IMR-90 (cell line): ENCODE results near the gene PDXDC1. TPM values are rescaled to one million over a fixed set of nuclear protein-coding genes. Genes with fewer than 3 reads are reported as not detected.
A peak's percentile ranks its signal among the peaks of the same experiment; 100 is the strongest.
"Not testable (repeated sequence)": the region's sequence is repeated elsewhere in the genome, so short reads cannot be mapped to it uniquely, and the experiment has no call there.

ENCODE experiments used
- ATAC-seq: fragments of 200-7000 bp; cut with Tn5 transposase; 2 replicates; pipeline ENCODE4 v1.9.1; 2020; ENCODE audit warnings: low read depth, mild to moderate bottlenecking, moderate library complexity
- BruUV-seq: library from RNA; stranded (reverse); fragments of 400-500 nt; replicated peaks from 2 replicates; lab custom pipeline; 2021; lab: Mats Ljungman, UMichigan
- CTCF ChIA-PET: fragments of 300-600 bp; formaldehyde crosslinking; extraction: SDS; loops from one replicate; lab custom pipeline; 2021; ENCODE audit warnings: antibody characterized with exemption; lab: Yijun Ruan, JAX
- POLR2A ChIA-PET: fragments of 300-600 bp; sonication (Branson Sonifier 250); formaldehyde crosslinking; loops from one replicate; lab custom pipeline; 2022; ENCODE audit warnings: antibody characterized with exemption; ENCODE audit not compliant: unreplicated experiment; lab: Charles Lee
- DNase-seq: peaks from one replicate; pipeline ENCODE4 v3.0.0; 2013
- H2AFZ ChIP-seq: replicated peaks from 2 replicates; pipeline ENCODE3; 2013; ENCODE audit warnings: low read length, mild to moderate bottlenecking; ENCODE audit not compliant: poor library complexity
- H2AK5ac ChIP-seq: 2 replicates; pipeline ENCODE4 v1.6.1; 2013; ENCODE audit warnings: low read depth, low read length, inconsistent platforms
- H2AK9ac ChIP-seq: replicated peaks from 2 replicates; pipeline ENCODE3; 2013; ENCODE audit warnings: mild to moderate bottlenecking, low read depth, low read length, moderate library complexity; ENCODE audit not compliant: poor library complexity
- H2BK120ac ChIP-seq: 2 replicates; pipeline ENCODE4 v1.6.1; 2013; ENCODE audit warnings: low read depth, low read length, inconsistent platforms
- H2BK15ac ChIP-seq: 3 replicates; pipeline ENCODE4 v1.6.1; 2013; ENCODE audit warnings: low read depth, low read length, inconsistent platforms
- H2BK20ac ChIP-seq: 2 replicates; pipeline ENCODE4 v1.6.1; 2013; ENCODE audit warnings: low read depth, mild to moderate bottlenecking, inconsistent platforms, low read length, moderate library complexity
- H2BK5ac ChIP-seq: 2 replicates; pipeline ENCODE4 v1.6.1; 2013; ENCODE audit warnings: mild to moderate bottlenecking, low read depth, low read length, inconsistent platforms; ENCODE audit not compliant: poor library complexity, severe bottlenecking
- H3K14ac ChIP-seq: replicated peaks from 2 replicates; pipeline ENCODE4 v1.6.1; 2013; ENCODE audit warnings: low read depth, low read length, inconsistent platforms
- H3K18ac ChIP-seq: 2 replicates; pipeline ENCODE4 v1.6.1; 2013; ENCODE audit warnings: low read depth, low read length, control low read depth
- H3K23ac ChIP-seq: 2 replicates; pipeline ENCODE4 v1.6.1; 2013; ENCODE audit warnings: low read depth, low read length, inconsistent platforms
- H3K27ac ChIP-seq: 2 replicates; pipeline ENCODE4 v1.5.1; 2013; ENCODE audit warnings: mild to moderate bottlenecking, control low read depth, low read length; ENCODE audit not compliant: insufficient read depth
- H3K27me3 ChIP-seq: 2 replicates; pipeline ENCODE4 v1.6.1; 2013; ENCODE audit warnings: low read length; ENCODE audit not compliant: control insufficient read depth, insufficient read depth
- H3K36me3 ChIP-seq: 2 replicates; pipeline ENCODE4 v1.6.1; 2013; ENCODE audit warnings: low read length, mixed read lengths; ENCODE audit not compliant: control insufficient read depth, insufficient read depth
- H3K4ac ChIP-seq: 2 replicates; pipeline ENCODE4 v1.6.1; 2013; ENCODE audit warnings: low read depth, low read length, inconsistent platforms
- H3K4me1 ChIP-seq: 2 replicates; pipeline ENCODE4 v1.6.1; 2013; ENCODE audit warnings: low read length, mixed read lengths; ENCODE audit not compliant: control insufficient read depth, insufficient read depth
- H3K4me2 ChIP-seq: 2 replicates; pipeline ENCODE4 v1.6.1; 2013; ENCODE audit warnings: low read depth, mild to moderate bottlenecking, control low read depth, low read length, moderate library complexity
- H3K4me3 ChIP-seq: 2 replicates; pipeline ENCODE4 v1.5.1; 2013; ENCODE audit warnings: low read depth, mild to moderate bottlenecking, control low read depth, low read length, moderate library complexity; ENCODE audit not compliant: insufficient read depth
- H3K56ac ChIP-seq: 2 replicates; pipeline ENCODE4 v1.6.1; 2013; ENCODE audit warnings: low read length, inconsistent platforms; ENCODE audit not compliant: insufficient read depth; ENCODE audit errors: extremely low read depth
- H3K79me1 ChIP-seq, 2 experiments: 2 replicates each; pipeline ENCODE4 v1.6.1; 2013; ENCODE audit warnings: low read length in 2 of 2, inconsistent platforms in 1 of 2, low read depth in 1 of 2
- H3K9ac ChIP-seq: 2 replicates; pipeline ENCODE4 v1.6.1; 2013; ENCODE audit warnings: low read depth, low read length, control low read depth
- H3K9me1 ChIP-seq: 2 replicates; pipeline ENCODE4 v1.6.1; 2013; ENCODE audit warnings: low read length, inconsistent platforms; ENCODE audit not compliant: insufficient read depth
- H3K9me3 ChIP-seq: 2 replicates; pipeline ENCODE4 v1.6.1; 2013; ENCODE audit warnings: low read length; ENCODE audit not compliant: control insufficient read depth, insufficient read depth
- H4K20me1 ChIP-seq: 2 replicates; pipeline ENCODE4 v1.6.1; 2013; ENCODE audit warnings: low read length, inconsistent platforms; ENCODE audit not compliant: insufficient read depth
- H4K5ac ChIP-seq: 2 replicates; pipeline ENCODE4 v1.6.1; 2013; ENCODE audit warnings: mild to moderate bottlenecking, low read depth, low read length, control low read depth
- H4K8ac ChIP-seq, 2 experiments: 2 replicates each; pipeline ENCODE4 v1.6.1; 2013; ENCODE audit warnings: low read depth in 2 of 2, low read length in 2 of 2, control low read depth in 1 of 2, inconsistent platforms in 1 of 2
- H4K91ac ChIP-seq: 2 replicates; pipeline ENCODE4 v1.6.1; 2013; ENCODE audit warnings: low read depth, low read length, inconsistent platforms; ENCODE audit not compliant: insufficient read depth
- CTCF ChIP-seq: conservative IDR thresholded peaks from 2 replicates; pipeline ENCODE4 v1.5.1; 2012; ENCODE audit warnings: mild to moderate bottlenecking, low read depth, low read length, improper control_type of control experiment
- RAD21 ChIP-seq: IDR thresholded peaks from 2 replicates; pipeline ENCODE4 v1.6.1; 2012; ENCODE audit warnings: low read length, improper control_type of control experiment
- WGBS, 2 experiments: methylation state at CpG; one replicate each; pipeline versions ENCODE4 v1.1.5 to v1.1.7; 2013; ENCODE audit warnings: missing lambda C conversion rate in 2 of 2; ENCODE audit not compliant: insufficient read length in 1 of 2; ENCODE audit errors: extremely low coverage in 2 of 2; 5-methylcytosine and 5-hydroxymethylcytosine counted together
- dilution Hi-C: fragments of 300-500 bp; cut with HindIII; formaldehyde crosslinking; loops from one replicate; pipeline ENCODE4 v1.14.3; 2018; ENCODE audit warnings: low sequenced_read_pairs; ENCODE audit not compliant: unreplicated experiment
- in situ Hi-C: fragments of 300-500 bp; cut with MboI; formaldehyde crosslinking; loops from 3 replicates; pipeline ENCODE4 v1.14.3; 2019; ENCODE audit warnings: low sequenced_read_pairs, inconsistent platforms, mixed read lengths
- intact Hi-C: fragments of 100-400 bp; cut with micrococcal nuclease; formaldehyde crosslinking; loops from 2 replicates; pipeline ENCODE4 v1.10.0; 2022
- polyA plus RNA-seq, 3 experiments: library from polyadenylated mRNA; depleted of rRNA; stranded (reverse); fragments of >200 nt; gene quantifications; 2 replicates each; pipeline ENCODE4 v1.2.3, GENCODE V29; 2012; ENCODE audit warnings: low replicate concordance in 1 of 3
- total RNA-seq: library from RNA; depleted of rRNA; stranded (reverse); fragments of >200 nt; gene quantifications from 2 replicates; pipeline ENCODE4 v1.2.3, GENCODE V29; 2012

PDXDC1 gene
- total and polyA plus RNA-seq, 2 of the 4 experiments (the other 2 are of a cell fraction), result 68.7 to 117 TPM

DNA sequence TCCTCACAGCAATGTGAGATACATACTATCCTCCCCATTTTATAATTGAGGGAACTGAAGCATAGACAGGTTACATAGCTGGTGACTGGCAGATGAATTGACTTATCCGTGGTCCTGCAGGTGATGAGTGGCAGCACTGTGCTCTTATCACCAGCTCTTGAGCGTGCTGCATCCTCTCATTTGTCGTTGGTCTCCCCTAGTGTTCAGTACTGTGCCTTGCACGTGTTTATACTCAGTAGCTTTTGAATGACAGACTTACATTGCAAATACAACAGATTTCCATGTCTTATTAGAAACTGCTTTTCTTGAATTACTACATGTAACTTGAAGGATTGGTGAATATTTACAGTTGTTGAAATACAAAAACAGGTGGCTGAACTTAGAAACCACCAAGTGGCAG is 47.4 kb downstream of the PDXDC1 start:
- H2AFZ ChIP-seq, in situ Hi-C loops, BruUV-seq, H2BK15ac ChIP-seq, H3K27ac ChIP-seq, H3K27me3 ChIP-seq, H2BK120ac ChIP-seq, H4K8ac ChIP-seq, H4K5ac ChIP-seq, H3K9me3 ChIP-seq, H3K9me1 ChIP-seq, H3K56ac ChIP-seq, H3K4me3 ChIP-seq, POLR2A ChIA-PET, H3K9ac ChIP-seq, H2AK5ac ChIP-seq, intact Hi-C loops, H3K18ac ChIP-seq, H3K4ac ChIP-seq, H3K23ac ChIP-seq, H2BK20ac ChIP-seq, ATAC-seq, H2AK9ac ChIP-seq, CTCF ChIA-PET, H3K14ac ChIP-seq, H4K91ac ChIP-seq, dilution Hi-C loops, H3K4me2 ChIP-seq: not testable (repeated sequence)
- Histone ChIP-seq H4K20me1 (peaks cover 43% of the 10 kb centered on the region; the same call in 1 of the 2 replicates), H3K79me1 (peaks cover 18 to 67% of the 10 kb centered on the region in 2 experiments), H3K36me3 (peaks cover 37% of the 10 kb centered on the region), H3K4me1 (peaks cover 11% of the 10 kb centered on the region), H2BK5ac (peak overlapping the region; percentile 17)
- peak; percentile 43 for TF ChIP-seq CTCF
- TF ChIP-seq RAD21, result peak; percentile 21; the same call in 1 of the 2 replicates
- peak; percentile 47 for DNase-seq
- 36% methylated on average over 2 of the region's 4 CpGs; no CpG with 5 or more reads in 1 of the 2 experiments for WGBS, 2 experiments

GRCh38 chr16:15023381-15024077 is 48.7 kb downstream of the PDXDC1 start:
- H2BK15ac ChIP-seq, H3K9me3 ChIP-seq, H3K23ac ChIP-seq, H2BK20ac ChIP-seq, H3K27ac ChIP-seq, DNase-seq, intact Hi-C loops, H2AFZ ChIP-seq, H4K8ac ChIP-seq, H2BK120ac ChIP-seq, H3K9ac ChIP-seq, H3K18ac ChIP-seq, H2AK5ac ChIP-seq, ATAC-seq, H3K9me1 ChIP-seq, H3K4me2 ChIP-seq, H3K4ac ChIP-seq, H2BK5ac ChIP-seq, dilution Hi-C loops, H3K56ac ChIP-seq, H3K4me3 ChIP-seq, BruUV-seq, POLR2A ChIA-PET, H3K27me3 ChIP-seq, CTCF ChIA-PET, H4K5ac ChIP-seq, H4K91ac ChIP-seq, in situ Hi-C loops, H2AK9ac ChIP-seq, H3K14ac ChIP-seq: not testable (repeated sequence)
- 94% methylated on average over 7 of the region's 13 CpGs; no CpG with 5 or more reads in 1 of the 2 experiments for WGBS, 2 experiments
- peaks cover 14 to 70% of the 10 kb centered on the region in 2 experiments for H3K79me1 ChIP-seq
- peaks cover 46% of the 10 kb centered on the region for H4K20me1 ChIP-seq
- H3K4me1 ChIP-seq, result peaks cover 11% of the 10 kb centered on the region
- peaks cover 36% of the 10 kb centered on the region for H3K36me3 ChIP-seq
